A673 (cell line): Measurements from ENCODE around the gene PAQR5. TPM values are rescaled to one million over a fixed set of nuclear protein-coding genes. Genes with fewer than 3 reads are reported as not detected.

ENCODE experiments used
- BruUV-seq: library from RNA; stranded (reverse); fragments of 400-500 nt; replicated peaks from 2 replicates; lab custom pipeline; 2021; lab: Mats Ljungman, UMichigan
- CTCF ChIA-PET: fragments of 300-600 bp; sonication (Branson Sonifier 250); formaldehyde crosslinking; loops from one replicate; lab custom pipeline; 2022; ENCODE audit warnings: antibody characterized with exemption; lab: Charles Lee
- POLR2A ChIA-PET: fragments of 300-600 bp; sonication (Branson Sonifier 250); formaldehyde crosslinking; loops from one replicate; lab custom pipeline; 2022; ENCODE audit warnings: antibody characterized with exemption; ENCODE audit not compliant: low non-redundant PET; lab: Charles Lee
- DNase-seq: peaks from one replicate; pipeline ENCODE4 v3.0.0-alpha.2; 2015; ENCODE audit warnings: low spot score
- H3K27ac ChIP-seq: fragments of 200-600 bp; sonication (generic); 2 replicates; pipeline ENCODE4 v1.5.1; 2016; ENCODE audit warnings: mixed run types, low read depth, mild to moderate bottlenecking, mixed read lengths, antibody characterized with exemption, low read length; ENCODE audit not compliant: poor library complexity, severe bottlenecking
- H3K27me3 ChIP-seq: fragments of 200-600 bp; sonication (generic); replicated peaks from 2 replicates; pipeline ENCODE4 v1.6.1; 2017; ENCODE audit warnings: mixed run types, low read depth, mild to moderate bottlenecking, mixed read lengths, antibody characterized with exemption, low read length; ENCODE audit not compliant: insufficient read depth, poor library complexity
- H3K36me3 ChIP-seq: fragments of 200-600 bp; sonication (generic); 2 replicates; pipeline ENCODE4 v1.6.1; 2016; ENCODE audit warnings: mixed run types, mild to moderate bottlenecking, mixed read lengths, antibody characterized with exemption, low read length; ENCODE audit not compliant: insufficient read depth, poor library complexity, severe bottlenecking
- H3K4me1 ChIP-seq: fragments of 200-600 bp; sonication (generic); 2 replicates; pipeline ENCODE4 v1.6.1; 2017; ENCODE audit warnings: mixed run types, mild to moderate bottlenecking, mixed read lengths, antibody characterized with exemption, low read length; ENCODE audit not compliant: insufficient read depth, poor library complexity, severe bottlenecking
- H3K4me3 ChIP-seq: fragments of 200-600 bp; sonication (generic); 2 replicates; pipeline ENCODE4 v1.5.1; 2016; ENCODE audit warnings: low read depth, mixed run types, mild to moderate bottlenecking, mixed read lengths, low read length; ENCODE audit not compliant: poor library complexity, severe bottlenecking
- H3K9me3 ChIP-seq: fragments of 200-600 bp; sonication (generic); 2 replicates; pipeline ENCODE4 v1.6.1; 2016; ENCODE audit warnings: mixed run types, low read depth, mild to moderate bottlenecking, mixed read lengths, antibody characterized with exemption, low read length; ENCODE audit not compliant: poor library complexity, severe bottlenecking
- EZH2 ChIP-seq: fragments of 200-600 bp; sonication (generic); IDR thresholded peaks from 2 replicates; pipeline ENCODE4 v1.6.1; 2017; ENCODE audit warnings: borderline replicate concordance, low read depth, mild to moderate bottlenecking, mixed read lengths, antibody characterized with exemption, low read length; ENCODE audit not compliant: poor library complexity, severe bottlenecking
- intact Hi-C: fragments of 100-400 bp; cut with micrococcal nuclease; formaldehyde crosslinking; loops from one replicate; pipeline ENCODE4 v1.10.0; 2022; ENCODE audit not compliant: unreplicated experiment
- total RNA-seq: library from RNA; stranded (reverse); gene quantifications from 2 replicates; pipeline ENCODE4 v1.2.3, GENCODE V29; 2021
- TF ChIP-seq, protein P1 (sequence below): fragments of 300-800, 200-600 bp; sonication (generic); conservative IDR thresholded peaks from 2 replicates; pipeline ENCODE4 v1.5.1; 2017; ENCODE audit warnings: low read depth, mild to moderate bottlenecking, antibody characterized with exemption, low read length, moderate library complexity, mixed read lengths

Gene PAQR5
- total RNA-seq, 1 experiment from 2014 or later = 19.1 TPM

DNA sequence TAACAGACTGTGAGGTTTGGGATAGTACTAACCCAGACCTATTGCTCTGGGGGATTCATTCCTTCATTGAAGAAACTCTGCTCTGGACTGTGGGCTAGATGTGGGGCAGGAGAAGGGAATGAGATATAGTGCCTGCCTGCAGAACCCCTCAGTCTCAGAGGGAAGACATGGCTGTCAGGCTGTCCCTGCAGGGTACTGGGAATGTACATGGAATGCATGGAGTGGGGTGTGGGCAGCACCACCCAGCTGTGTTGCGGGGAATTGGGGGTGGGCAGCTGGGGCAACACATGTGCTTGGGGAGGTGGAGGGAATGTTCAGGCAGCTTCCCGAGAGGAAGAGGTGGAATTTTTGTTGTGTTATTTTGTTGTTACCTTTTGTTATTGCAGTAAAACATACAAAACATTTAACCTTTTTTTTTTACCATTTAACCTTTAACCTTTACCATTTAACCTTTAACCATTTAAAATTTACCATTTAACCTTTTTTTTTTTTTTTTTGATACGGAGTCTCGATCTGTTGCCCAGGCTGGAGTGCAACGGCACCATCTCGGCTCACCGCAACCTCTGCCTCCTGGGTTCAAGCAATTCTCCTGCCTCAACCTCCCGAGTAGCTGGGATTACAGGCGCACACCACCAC, 7.3 kb downstream of the PAQR5 start:
- Histone ChIP-seq H3K4me1 (peaks cover 10% of the 10 kb centered on the region), H3K36me3 (peaks cover 3% of the 10 kb centered on the region), H3K9me3 (no peaks in the 10 kb centered on the region), H3K27ac (no peak overlapping the region), H3K27me3 (no peaks in the 10 kb centered on the region), H3K4me3 (no peak overlapping the region)
- DNase-seq = no peak
- no TSS peak for BruUV-seq
- ChIA-PET CTCF (no interaction called here), POLR2A (no interaction called here)
- TF ChIP-seq EZH2 = no peak
- TF ChIP-seq, protein P1, sequence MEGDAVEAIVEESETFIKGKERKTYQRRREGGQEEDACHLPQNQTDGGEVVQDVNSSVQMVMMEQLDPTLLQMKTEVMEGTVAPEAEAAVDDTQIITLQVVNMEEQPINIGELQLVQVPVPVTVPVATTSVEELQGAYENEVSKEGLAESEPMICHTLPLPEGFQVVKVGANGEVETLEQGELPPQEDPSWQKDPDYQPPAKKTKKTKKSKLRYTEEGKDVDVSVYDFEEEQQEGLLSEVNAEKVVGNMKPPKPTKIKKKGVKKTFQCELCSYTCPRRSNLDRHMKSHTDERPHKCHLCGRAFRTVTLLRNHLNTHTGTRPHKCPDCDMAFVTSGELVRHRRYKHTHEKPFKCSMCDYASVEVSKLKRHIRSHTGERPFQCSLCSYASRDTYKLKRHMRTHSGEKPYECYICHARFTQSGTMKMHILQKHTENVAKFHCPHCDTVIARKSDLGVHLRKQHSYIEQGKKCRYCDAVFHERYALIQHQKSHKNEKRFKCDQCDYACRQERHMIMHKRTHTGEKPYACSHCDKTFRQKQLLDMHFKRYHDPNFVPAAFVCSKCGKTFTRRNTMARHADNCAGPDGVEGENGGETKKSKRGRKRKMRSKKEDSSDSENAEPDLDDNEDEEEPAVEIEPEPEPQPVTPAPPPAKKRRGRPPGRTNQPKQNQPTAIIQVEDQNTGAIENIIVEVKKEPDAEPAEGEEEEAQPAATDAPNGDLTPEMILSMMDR = no peak
- intact Hi-C loops = no loop called here

DNA sequence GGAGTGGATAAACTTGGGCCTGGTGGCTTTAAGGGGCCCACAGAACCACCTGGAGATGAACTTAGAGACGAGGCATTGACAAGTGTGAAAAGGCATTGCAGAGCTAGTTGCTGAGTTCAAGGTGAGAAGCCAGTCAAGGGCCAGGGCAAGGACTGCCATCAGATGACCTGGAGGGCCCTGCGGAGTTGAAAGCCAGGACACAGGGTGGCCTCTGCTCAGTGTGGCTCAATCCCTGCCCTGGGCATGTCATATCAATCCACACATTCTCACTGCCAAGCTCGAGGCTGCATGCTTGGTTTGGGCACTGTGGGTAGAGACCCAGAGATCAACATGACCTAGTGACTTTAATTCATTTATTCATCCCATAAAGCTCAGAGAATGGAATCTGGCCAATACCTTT, 9.2 kb downstream of the PAQR5 start:
- Histone ChIP-seq H3K27me3 (no peaks in the 10 kb centered on the region), H3K36me3 (peaks cover 3% of the 10 kb centered on the region), H3K9me3 (no peaks in the 10 kb centered on the region), H3K4me1 (peaks cover 10% of the 10 kb centered on the region), H3K4me3 (no peak overlapping the region), H3K27ac (no peak overlapping the region)
- POLR2A ChIA-PET = no interaction called here
- no peak for TF ChIP-seq EZH2
- TF ChIP-seq, protein P1 = no peak
- no TSS peak for BruUV-seq
- DNase-seq = no peak
- CTCF ChIA-PET = no interaction called here
- intact Hi-C loops = no loop called here

DNA sequence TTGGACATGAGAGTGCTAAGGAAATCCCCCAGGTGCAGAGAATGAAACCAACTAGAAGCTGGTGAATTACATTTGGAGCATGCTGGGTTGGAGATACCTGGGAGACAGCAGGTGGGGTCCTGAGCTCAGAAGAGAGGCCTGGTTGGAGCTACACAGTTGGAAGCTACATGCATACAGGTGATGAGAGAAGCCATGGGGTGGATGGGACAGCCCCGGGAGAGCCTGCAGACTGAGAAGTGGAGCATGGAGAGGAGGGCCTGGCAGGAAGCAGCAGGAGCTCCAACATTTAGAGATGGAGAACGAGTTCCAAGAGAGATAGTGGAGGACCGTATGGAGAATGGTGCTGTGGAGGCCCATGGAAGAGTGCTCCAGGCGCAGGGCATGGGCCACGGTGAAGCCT, 10.2 kb downstream of the PAQR5 start:
- Histone ChIP-seq H3K36me3 (peaks cover 3% of the 10 kb centered on the region), H3K4me3 (no peak overlapping the region), H3K4me1 (peaks cover 6% of the 10 kb centered on the region), H3K27me3 (no peaks in the 10 kb centered on the region), H3K9me3 (no peaks in the 10 kb centered on the region), H3K27ac (no peak overlapping the region)
- TF ChIP-seq EZH2 = no peak
- TF ChIP-seq, protein P1 = no peak
- intact Hi-C loops = no loop called here
- POLR2A ChIA-PET = no interaction called here
- CTCF ChIA-PET = no interaction called here
- DNase-seq = no peak
- no TSS peak for BruUV-seq
